Activated CD8-positive, alpha-beta memory T cell treated with anti-CD3 and anti-CD28 coated beads, Interleukin-2, amount 10 ng/mL, durations not matched to agents 7 days and 5 days (primary cell): ENCODE results near the gene DHH. TPM values are rescaled to one million over a fixed set of nuclear protein-coding genes. Genes with fewer than 3 reads are reported as not detected.
"Not testable (repeated sequence)": the region's sequence is repeated elsewhere in the genome, so short reads cannot be mapped to it uniquely, and the experiment has no call there.

ENCODE experiments used
- ATAC-seq: fragments of 150-1000 bp; cut with Tn5 transposase; one replicate; pipeline ENCODE4 v1.10.0; 2021; ENCODE audit warnings: moderate library complexity
- CTCF ChIA-PET: fragments of 350-600 bp; sonication (Branson Sonifier 250); formaldehyde crosslinking; loops from one replicate; lab custom pipeline; 2021; ENCODE audit warnings: antibody characterized with exemption; lab: Charles Lee
- DNase-seq: peaks from one replicate; pipeline ENCODE4 v3.0.0-alpha.2; 2020
- H3K27ac Mint-ChIP-seq: one replicate; pipeline ENCODE4 v1.8.0; 2021; ENCODE audit warnings: mild to moderate bottlenecking, mixed read lengths
- H3K27me3 Mint-ChIP-seq: one replicate; pipeline ENCODE4 v1.8.0; 2021; ENCODE audit warnings: mixed read lengths
- H3K36me3 Mint-ChIP-seq: one replicate; pipeline ENCODE4 v1.8.0; 2021; ENCODE audit warnings: mild to moderate bottlenecking, mixed read lengths
- H3K4me1 Mint-ChIP-seq: one replicate; pipeline ENCODE4 v1.8.0; 2021; ENCODE audit warnings: mixed read lengths
- H3K4me3 Mint-ChIP-seq: one replicate; pipeline ENCODE4 v1.8.0; 2021; ENCODE audit warnings: mild to moderate bottlenecking, moderate library complexity, mixed read lengths
- H3K9me3 Mint-ChIP-seq: one replicate; pipeline ENCODE4 v1.8.0; 2022; ENCODE audit warnings: low read depth, mixed read lengths
- total RNA-seq, 2 experiments: library from RNA; stranded (reverse); gene quantifications; one replicate each; pipeline ENCODE4 v1.2.3, GENCODE V29; 2021

DHH gene
- under 1 TPM in 1 of 2 experiments, not detected in 1; 0.15 TPM for total RNA-seq

GRCh38 chr12:49094160-49094974, at the start of gene DHH:
TSS of gene DHH (minus strand) at chr12:49094801. CDS start at chr12:49094512, 289 bp downstream.
- Mint-ChIP-seq H3K9me3 (no peaks in the 10 kb centered on the region), H3K36me3 (peaks cover 8% of the 10 kb centered on the region), H3K27me3 (peaks cover 60% of the 10 kb centered on the region), H3K4me3 (peak within 1 kb of the TSS; percentile 24), H3K27ac (no peak within 1 kb of the TSS), H3K4me1 (peaks cover 40% of the 10 kb centered on the region)
- DNase-seq (no peak), ATAC-seq (no peak)
- CTCF ChIA-PET: interaction anchor here (0.8 to 11.8 kb wide), 15 partner anchors 8 to 244 kb away, joined by 3 to 222 read pairs (median 13); partner anchors contain the start of genes DDN, LMBR1L, RHEBL1 and TUBA1A

DNA sequence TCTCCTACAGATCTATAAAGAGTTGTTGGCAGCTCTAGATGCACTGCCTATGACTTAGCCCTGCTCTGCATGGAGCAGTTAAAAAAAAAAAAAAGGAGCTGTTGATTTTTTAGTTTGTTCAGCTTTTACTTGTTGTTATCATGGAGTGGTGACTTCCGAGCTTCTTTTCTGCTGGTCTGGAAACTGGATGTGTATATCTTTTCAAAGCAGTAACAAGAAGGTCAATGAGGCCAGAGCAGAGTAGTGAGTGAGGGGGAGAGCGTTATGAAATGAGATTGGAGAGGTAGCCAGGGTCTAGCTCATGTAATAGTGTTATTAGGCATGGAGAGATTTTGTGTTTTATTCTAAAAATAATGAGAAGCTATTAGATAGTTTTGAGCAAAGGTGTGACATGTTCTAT, 49.8 kb upstream of the DHH start:
- Mint-ChIP-seq H3K4me3 (no peak overlapping the region), H3K27ac (no peak overlapping the region), H3K36me3 (peaks cover 3% of the 10 kb centered on the region), H3K9me3 (no peaks in the 10 kb centered on the region), H3K4me1 (no peaks in the 10 kb centered on the region), H3K27me3 (no peaks in the 10 kb centered on the region)
- DNase-seq (no peak), ATAC-seq (no peak)
- CTCF ChIA-PET: interaction anchor here (1.2 kb wide), 1 partner anchor 56 kb away, joined by 4 read pairs; no protein-coding TSS in a partner anchor

DNA sequence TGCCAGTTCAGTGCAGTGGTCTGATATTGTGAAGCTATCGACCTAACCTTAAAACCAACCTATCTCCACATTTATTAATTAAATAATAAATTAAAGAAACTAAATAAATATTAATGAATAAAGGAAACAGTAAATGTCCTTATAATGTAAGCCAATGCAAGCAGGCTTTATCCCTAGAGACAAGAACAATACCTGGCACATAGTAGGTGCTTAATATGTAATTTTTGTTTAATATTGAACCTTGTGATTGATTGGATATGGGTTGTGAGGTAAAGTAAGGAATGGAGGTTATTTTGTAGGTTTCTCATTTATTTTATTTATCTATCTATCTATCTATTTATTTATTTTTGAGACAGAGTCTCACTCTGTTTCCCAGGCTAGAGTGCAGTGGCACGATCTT, 44.4 kb upstream of the DHH start:
- no peaks in the 10 kb centered on the region for H3K27me3 Mint-ChIP-seq
- CTCF ChIA-PET: interaction anchor here (1.5 kb wide), 1 partner anchor 40 kb away, joined by 4 read pairs; no protein-coding TSS in a partner anchor
- DNase-seq (no peak), ATAC-seq (no peak)
- peaks cover 10% of the 10 kb centered on the region for H3K4me1 Mint-ChIP-seq
- peaks cover 7% of the 10 kb centered on the region for H3K36me3 Mint-ChIP-seq
- no peak overlapping the region for H3K27ac Mint-ChIP-seq
- H3K9me3 Mint-ChIP-seq: no peaks in the 10 kb centered on the region
- no peak overlapping the region for H3K4me3 Mint-ChIP-seq

- peaks cover 14% of the 10 kb centered on the region for H3K4me1 Mint-ChIP-seq
- ATAC-seq: no peak
- no peaks in the 10 kb centered on the region for H3K27me3 Mint-ChIP-seq
- H3K9me3 Mint-ChIP-seq: no peaks in the 10 kb centered on the region
- DNase-seq: no peak
- H3K36me3 Mint-ChIP-seq: peaks cover 7% of the 10 kb centered on the region
- H3K4me3 Mint-ChIP-seq: no peak overlapping the region
- CTCF ChIA-PET: no interaction called here
- H3K27ac Mint-ChIP-seq: no peak overlapping the region
Measured at GRCh38 chr12:49138587-49138986, 44.0 kb upstream of the DHH start.

DNA sequence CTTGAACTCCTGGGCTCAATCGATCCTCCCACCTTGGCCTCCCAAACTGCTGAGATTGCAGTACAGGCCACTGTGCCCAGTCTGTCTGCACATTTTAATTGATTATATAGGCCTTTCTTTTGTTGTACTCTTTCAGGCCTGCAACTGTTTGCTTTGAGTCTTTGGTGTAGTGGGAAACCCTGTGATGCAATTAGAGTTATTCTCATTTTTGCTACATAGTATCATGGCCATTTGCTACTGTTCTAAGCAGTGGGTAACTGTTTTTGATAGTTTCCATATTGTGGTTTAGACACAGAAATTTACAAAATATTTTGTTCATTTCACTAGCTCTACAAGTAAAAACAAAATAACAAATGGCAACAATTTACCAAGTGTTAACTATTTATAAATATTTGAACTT, 42.9 kb upstream of the DHH start:
- DNase-seq (no peak), ATAC-seq (no peak)
- peaks cover 24% of the 10 kb centered on the region for H3K4me1 Mint-ChIP-seq
- H3K27ac Mint-ChIP-seq: no peak overlapping the region
- no peaks in the 10 kb centered on the region for H3K27me3 Mint-ChIP-seq
- no peak overlapping the region for H3K4me3 Mint-ChIP-seq
- CTCF ChIA-PET: no interaction called here
- peaks cover 7% of the 10 kb centered on the region for H3K36me3 Mint-ChIP-seq
- no peaks in the 10 kb centered on the region for H3K9me3 Mint-ChIP-seq

- H3K9me3 Mint-ChIP-seq, DNase-seq, ATAC-seq, H3K27ac Mint-ChIP-seq, H3K27me3 Mint-ChIP-seq, H3K4me3 Mint-ChIP-seq, H3K36me3 Mint-ChIP-seq: not testable (repeated sequence)
- peaks cover 28% of the 10 kb centered on the region for H3K4me1 Mint-ChIP-seq
- CTCF ChIA-PET: interaction anchor here (1.4 kb wide), 1 partner anchor 14 kb away, joined by 3 read pairs; no protein-coding TSS in a partner anchor
Measured at GRCh38 chr12:49136997-49137396, 42.4 kb upstream of the DHH start.

GRCh38 chr12:49133590-49133989, 39.0 kb upstream of the DHH start:
- ATAC-seq: no peak
- H3K36me3 Mint-ChIP-seq: peaks cover 30% of the 10 kb centered on the region
- H3K4me1 Mint-ChIP-seq: peaks cover 46% of the 10 kb centered on the region
- no peaks in the 10 kb centered on the region for H3K9me3 Mint-ChIP-seq
- peak overlapping the region; percentile 14 for H3K27ac Mint-ChIP-seq
- CTCF ChIA-PET: interaction anchor here (0.9 to 4.6 kb wide), 6 partner anchors 27 to 130 kb away, joined by 3 to 36 read pairs (median 3); partner anchors contain the start of gene TUBA1A
- no peak for DNase-seq
- peak overlapping the region; percentile 84 for H3K4me3 Mint-ChIP-seq
- peaks cover 6% of the 10 kb centered on the region for H3K27me3 Mint-ChIP-seq

- peaks cover 6% of the 10 kb centered on the region for H3K27me3 Mint-ChIP-seq
- peaks cover 33% of the 10 kb centered on the region for H3K36me3 Mint-ChIP-seq
- H3K27ac Mint-ChIP-seq: peak overlapping the region; percentile 93
- CTCF ChIA-PET: interaction anchor here (0.9 to 4.6 kb wide), 6 partner anchors 26 to 131 kb away, joined by 3 to 36 read pairs (median 3); partner anchors contain the start of gene TUBA1A
- DNase-seq (no peak), ATAC-seq (no peak)
- H3K9me3 Mint-ChIP-seq: no peaks in the 10 kb centered on the region
- peaks cover 43% of the 10 kb centered on the region for H3K4me1 Mint-ChIP-seq
- peak overlapping the region; percentile 84 for H3K4me3 Mint-ChIP-seq
Measured at GRCh38 chr12:49133014-49133413, 38.4 kb upstream of the DHH start.

- peaks cover 41% of the 10 kb centered on the region for H3K36me3 Mint-ChIP-seq
- CTCF ChIA-PET: interaction anchor here (0.8 to 4.6 kb wide), 11 partner anchors 11 to 191 kb away, joined by 3 to 38 read pairs (median 16); partner anchors contain the start of genes LMBR1L, TROAP and TUBA1A
- H3K27me3 Mint-ChIP-seq: peaks cover 6% of the 10 kb centered on the region
- no peak for ATAC-seq
- no peaks in the 10 kb centered on the region for H3K9me3 Mint-ChIP-seq
- peaks cover 50% of the 10 kb centered on the region for H3K4me1 Mint-ChIP-seq
- no peak for DNase-seq
- peak overlapping the region; percentile 84 for H3K4me3 Mint-ChIP-seq
- peak overlapping the region; percentile 93 for H3K27ac Mint-ChIP-seq
Measured at GRCh38 chr12:49131894-49132461, 37.4 kb upstream of the DHH start.

GRCh38 chr12:49131051-49131893, 36.7 kb upstream of the DHH start, which contains the start of gene TUBA1B:
TSS of gene TUBA1B (minus strand) at chr12:49131395. CDS start at chr12:49131300, 95 bp downstream.
- Mint-ChIP-seq H3K4me1 (peaks cover 51% of the 10 kb centered on the region), H3K9me3 (no peaks in the 10 kb centered on the region)

DNA sequence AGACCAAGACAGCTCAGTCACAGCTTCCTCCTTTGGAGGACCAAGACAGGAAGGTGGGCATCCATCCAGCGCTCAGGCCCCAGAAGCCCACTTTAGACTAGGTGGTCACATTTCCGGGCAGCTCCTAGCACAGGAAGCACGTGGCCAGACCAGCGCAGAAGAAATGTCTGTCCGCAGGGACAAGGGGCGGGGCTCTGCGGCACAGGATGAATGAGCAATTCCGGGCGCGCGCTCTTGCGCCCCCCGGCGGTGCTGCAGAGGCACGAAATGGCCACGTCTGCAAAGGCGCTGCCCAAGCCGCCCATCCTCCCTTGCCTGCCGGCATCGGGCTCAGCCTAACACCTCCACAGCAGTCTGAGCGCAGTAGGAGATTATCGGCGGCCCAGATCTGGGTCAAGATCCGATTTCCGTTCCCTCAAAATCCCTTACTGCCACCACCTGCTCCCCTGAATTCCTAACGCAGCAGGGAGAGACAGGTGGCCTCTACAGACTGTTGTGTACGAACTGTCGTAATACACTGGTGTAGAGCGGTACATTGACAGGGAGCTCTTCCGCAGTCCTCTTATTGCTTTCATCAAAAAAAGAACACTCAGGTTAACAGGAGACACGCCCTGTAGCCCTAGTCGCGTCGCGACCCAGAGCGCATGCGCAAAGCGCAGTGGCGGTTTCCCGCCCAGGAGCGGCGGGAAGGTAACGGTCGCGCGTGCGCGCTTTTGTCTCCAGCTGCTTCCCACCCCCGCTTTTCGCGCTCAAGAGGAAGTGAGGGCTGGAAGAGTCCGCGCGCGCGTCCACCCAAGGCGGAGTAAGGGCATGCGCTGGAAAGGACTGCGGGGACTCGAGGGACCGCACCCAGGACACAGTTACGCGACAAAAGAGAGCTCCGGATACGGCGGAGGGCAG, 35.8 kb upstream of the DHH start:
- DNase-seq: peak; percentile 95
- CTCF ChIA-PET: interaction anchor here (0.6 to 4.6 kb wide), 31 partner anchors 10 to 278 kb away, joined by 3 to 38 read pairs (median 5); partner anchors contain the start of genes DDX23, DHH, LMBR1L and RHEBL1
- no peaks in the 10 kb centered on the region for H3K9me3 Mint-ChIP-seq
- H3K36me3 Mint-ChIP-seq: peaks cover 40% of the 10 kb centered on the region
- H3K27ac Mint-ChIP-seq: peak overlapping the region; percentile 99
- H3K27me3 Mint-ChIP-seq: peaks cover 6% of the 10 kb centered on the region
- peak; percentile 63 for ATAC-seq
- peaks cover 51% of the 10 kb centered on the region for H3K4me1 Mint-ChIP-seq
- H3K4me3 Mint-ChIP-seq: peak overlapping the region; percentile 84

More at GRCh38 chr12:49131051-49131893, 36.7 kb upstream of the DHH start, which contains the start of gene TUBA1B:
- H3K27me3 Mint-ChIP-seq: peaks cover 6% of the 10 kb centered on the region
- H3K4me3 Mint-ChIP-seq: peak within 1 kb of the TSS; percentile 84
- peaks cover 43% of the 10 kb centered on the region for H3K36me3 Mint-ChIP-seq
- CTCF ChIA-PET: interaction anchor here (0.8 to 4.6 kb wide), 27 partner anchors 9 to 191 kb away, joined by 3 to 38 read pairs (median 5); partner anchors contain the start of genes DHH, LMBR1L, RHEBL1 and TROAP
- ATAC-seq: peak; percentile 79
- peak; percentile 94 for DNase-seq
- peak within 1 kb of the TSS; percentile 99 for H3K27ac Mint-ChIP-seq
